Measurements from ENCODE around the gene CDH16.
"Not testable (repeated sequence)": the region's sequence is repeated elsewhere in the genome, so short reads cannot be mapped to it uniquely, and the experiment has no call there.

The CDH16 gene

GRCh38 chr16:66910175-66910940 lies 8.3 kb downstream of the CDH16 start:
- DNase-seq, result no peak

- DNase-seq, result no peak
Observed at GRCh38 chr16:66908762-66909559, 9.7 kb downstream of the CDH16 start.

- no peak for DNase-seq
Observed at GRCh38 chr16:66908116-66908515, 10.6 kb downstream of the CDH16 start.

GRCh38 chr16:66906916-66907836 lies 11.5 kb downstream of the CDH16 start:
- DNase-seq, result no peak

- no peak for DNase-seq
Observed at GRCh38 chr16:66905633-66906539, 12.8 kb downstream of the CDH16 start.

- DNase-seq, result no peak
Observed at GRCh38 chr16:66904846-66905632, 13.6 kb downstream of the CDH16 start.

- DNase-seq, result no peak
Observed at GRCh38 chr16:66904428-66904845, 14.2 kb downstream of the CDH16 start.

GRCh38 chr16:66903544-66904427 lies 14.9 kb downstream of the CDH16 start:
- DNase-seq, result no peak

- DNase-seq, result no peak
Observed at GRCh38 chr16:66902648-66903543, 15.8 kb downstream of the CDH16 start.

- no peak for DNase-seq
Observed at GRCh38 chr16:66901626-66902025, 17.1 kb downstream of the CDH16 start.

GRCh38 chr16:66900721-66901441 lies 17.8 kb downstream of the CDH16 start:
- no peak for DNase-seq

GRCh38 chr16:66899945-66900710 lies 18.6 kb downstream of the CDH16 start:
- DNase-seq, result no peak

GRCh38 chr16:66899310-66899944 lies 19.3 kb downstream of the CDH16 start:
- DNase-seq, result no peak

GRCh38 chr16:66898933-66899309 lies 19.8 kb downstream of the CDH16 start:
- DNase-seq, result no peak

GRCh38 chr16:66898207-66898606 lies 20.5 kb downstream of the CDH16 start:
- no peak for DNase-seq

GRCh38 chr16:66896682-66897081 lies 22.0 kb downstream of the CDH16 start:
- not testable (repeated sequence) for DNase-seq

GRCh38 chr16:66895999-66896398 lies 22.7 kb downstream of the CDH16 start:
- DNase-seq, result no peak

All from NCI-H187 treated with DMSO at 0.1 percent for 48 hours (cell line).